ENCODE measurements around the gene NOP56.

Gene NOP56, protein sequence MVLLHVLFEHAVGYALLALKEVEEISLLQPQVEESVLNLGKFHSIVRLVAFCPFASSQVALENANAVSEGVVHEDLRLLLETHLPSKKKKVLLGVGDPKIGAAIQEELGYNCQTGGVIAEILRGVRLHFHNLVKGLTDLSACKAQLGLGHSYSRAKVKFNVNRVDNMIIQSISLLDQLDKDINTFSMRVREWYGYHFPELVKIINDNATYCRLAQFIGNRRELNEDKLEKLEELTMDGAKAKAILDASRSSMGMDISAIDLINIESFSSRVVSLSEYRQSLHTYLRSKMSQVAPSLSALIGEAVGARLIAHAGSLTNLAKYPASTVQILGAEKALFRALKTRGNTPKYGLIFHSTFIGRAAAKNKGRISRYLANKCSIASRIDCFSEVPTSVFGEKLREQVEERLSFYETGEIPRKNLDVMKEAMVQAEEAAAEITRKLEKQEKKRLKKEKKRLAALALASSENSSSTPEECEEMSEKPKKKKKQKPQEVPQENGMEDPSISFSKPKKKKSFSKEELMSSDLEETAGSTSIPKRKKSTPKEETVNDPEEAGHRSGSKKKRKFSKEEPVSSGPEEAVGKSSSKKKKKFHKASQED

DNA sequence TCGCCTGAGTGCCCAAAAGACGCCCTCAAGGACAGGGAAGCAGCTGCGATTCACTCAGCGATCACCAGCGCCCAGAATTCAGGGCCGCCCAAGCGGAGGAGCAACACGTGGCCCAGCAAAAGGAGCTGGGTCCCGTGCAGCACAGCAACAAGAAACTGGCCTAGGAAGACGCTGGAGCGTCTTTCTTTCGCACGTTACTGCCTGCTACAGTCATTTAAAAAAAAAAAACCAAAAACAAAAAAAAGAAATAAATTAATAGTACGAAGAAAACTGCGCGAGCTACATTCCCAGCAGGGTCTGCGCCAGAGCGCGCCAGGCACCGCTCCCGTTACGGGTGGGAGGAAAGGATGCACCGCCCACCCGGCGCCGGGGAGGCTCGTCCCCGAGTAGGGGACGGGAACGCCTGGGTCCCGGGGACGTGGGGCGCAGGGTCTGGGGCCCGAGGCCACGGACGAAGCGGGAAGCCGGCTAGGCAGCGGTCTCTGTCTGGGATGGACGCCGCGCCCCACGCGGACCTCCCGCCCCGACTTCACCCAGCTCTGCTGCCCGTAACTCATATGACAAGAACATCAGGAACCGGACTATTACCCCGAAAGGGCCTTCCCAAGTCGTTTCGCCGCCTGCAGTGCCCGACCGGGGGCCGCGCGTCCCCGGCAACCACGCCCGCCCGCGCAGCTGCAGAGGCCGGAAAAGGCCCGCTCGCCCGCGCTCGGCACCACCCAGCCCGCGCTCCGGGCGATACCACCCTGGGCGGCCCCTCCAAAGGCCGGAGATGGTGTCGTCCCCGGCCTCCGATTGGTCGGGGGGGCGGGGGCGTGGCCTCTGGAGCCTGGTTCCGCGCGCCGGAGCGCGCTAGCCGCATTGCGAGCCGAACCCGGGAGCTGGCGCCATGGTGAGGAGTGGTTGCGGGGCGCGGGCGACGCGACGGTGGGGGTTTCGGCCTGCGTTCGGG lies at the start of gene NOP56:
Gene NOP56 (plus strand): TSS at position 861 of the 952 bp plus-strand sequence. CDS start 29 bp downstream, at position 890.
- DNase-seq (ENCODE audit: low read depth): peak; percentile 89

DNA sequence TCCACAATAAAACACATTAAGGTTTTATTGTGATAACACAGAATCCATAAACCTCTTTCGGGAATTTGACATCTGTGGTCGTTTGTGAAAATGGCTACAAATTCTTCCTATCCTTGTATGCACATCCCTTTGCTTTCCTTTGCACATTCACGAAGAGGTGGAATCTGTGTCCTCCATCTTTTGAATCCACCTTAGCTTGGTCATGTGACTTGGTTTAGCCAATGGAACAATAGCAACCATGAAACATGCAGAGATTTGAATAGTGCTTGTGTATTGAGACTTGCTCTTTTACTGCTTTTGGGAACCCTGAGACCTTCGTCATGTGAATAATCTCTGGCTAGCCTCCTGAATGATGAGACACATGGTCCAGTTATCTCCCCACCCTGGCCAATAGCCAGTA lies 49.7 kb upstream of the NOP56 start:
- DNase-seq (ENCODE audit: low read depth): no peak

DNA sequence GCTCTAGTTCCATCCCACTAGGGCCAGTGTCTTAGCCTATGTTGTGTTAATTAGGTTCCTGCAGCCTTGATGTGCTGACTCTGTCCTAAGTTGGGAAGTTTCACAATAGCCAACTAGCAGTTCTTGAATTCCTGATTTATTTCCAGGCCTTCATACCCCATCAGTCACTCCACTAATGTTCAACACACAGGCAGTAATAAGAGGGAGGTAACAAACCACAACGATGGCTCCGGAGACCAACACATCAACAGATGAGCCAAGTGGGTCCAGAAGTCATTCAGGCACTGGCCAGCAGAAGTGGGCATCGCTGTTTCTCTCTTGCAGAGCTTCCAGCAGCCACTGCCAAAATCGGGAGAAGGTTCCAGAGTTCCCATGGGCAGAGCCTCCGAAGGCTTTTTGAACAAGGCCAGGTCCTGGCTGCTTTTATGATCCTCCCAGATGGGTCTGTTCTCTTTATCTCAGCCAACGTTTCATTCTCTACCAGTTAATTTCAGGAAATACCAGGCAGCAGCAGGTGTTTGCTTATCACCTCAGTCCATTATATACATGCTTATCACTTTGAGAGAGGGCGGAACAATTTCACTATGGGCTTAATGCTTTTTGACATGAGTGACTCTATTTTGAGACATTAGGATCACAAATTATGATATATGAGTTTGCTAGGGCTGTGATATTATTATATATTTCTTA lies 48.5 kb upstream of the NOP56 start:
- DNase-seq (ENCODE audit: low read depth): no peak

DNA sequence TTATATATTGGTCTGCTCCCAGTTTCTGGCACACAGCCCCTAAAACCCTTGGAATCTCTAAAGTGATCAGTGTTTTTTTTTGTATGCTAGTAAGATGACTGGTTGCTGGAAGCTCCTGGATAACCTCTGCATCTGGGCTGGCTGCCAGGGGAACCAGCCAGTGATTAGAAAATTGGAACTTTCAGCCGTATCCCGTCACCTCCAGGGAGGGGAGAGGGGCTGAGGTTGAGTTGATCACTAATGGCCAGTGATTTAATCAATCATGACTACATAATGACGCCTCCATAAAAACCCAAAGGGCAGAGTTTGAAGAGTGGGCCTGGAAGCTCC lies 48.0 kb upstream of the NOP56 start:
- DNase-seq (ENCODE audit: low read depth): no peak

DNA sequence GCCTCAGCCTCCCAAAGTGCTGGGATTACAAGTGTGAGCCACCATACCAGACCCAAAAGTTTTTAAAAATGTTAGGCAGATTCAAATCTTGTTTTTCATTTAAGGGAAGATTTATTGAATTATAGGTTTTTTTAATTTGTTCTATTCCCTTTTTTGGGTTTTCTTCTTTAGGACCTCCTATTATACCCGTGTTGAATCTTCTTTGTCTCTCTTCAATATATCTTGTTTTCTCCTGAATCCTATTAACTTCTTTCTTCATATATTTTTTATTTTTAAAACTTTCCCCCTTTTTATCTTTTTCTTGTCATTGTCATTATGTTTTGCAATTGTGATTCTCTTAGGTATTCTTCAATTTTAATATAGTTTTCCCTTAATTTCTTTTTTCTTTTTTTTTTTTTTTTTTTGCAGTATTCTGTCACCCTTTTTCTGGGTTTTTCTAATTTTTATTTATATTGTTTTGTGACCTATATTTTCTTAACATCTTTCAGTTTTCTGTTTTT lies 45.9 kb upstream of the NOP56 start:
- DNase-seq (ENCODE audit: low read depth): no peak

DNA sequence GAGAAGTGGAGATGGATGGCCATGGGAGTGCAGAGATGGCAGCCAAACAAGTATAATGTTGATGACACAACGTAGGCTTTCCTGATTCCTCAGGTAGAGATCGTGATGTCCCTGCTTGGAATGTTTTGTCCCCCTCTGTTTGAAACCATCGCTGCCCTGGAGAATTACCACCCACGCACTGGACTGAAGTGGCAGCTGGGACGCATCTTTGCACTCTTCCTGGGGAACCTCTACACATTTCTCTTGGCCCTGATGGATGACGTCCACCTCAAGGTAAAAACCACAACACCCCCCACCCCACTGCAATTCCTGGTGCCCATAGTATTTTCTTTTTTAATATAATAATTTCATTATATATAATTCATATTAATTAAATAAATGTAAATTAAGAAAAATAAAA lies 42.1 kb upstream of the NOP56 start:
- DNase-seq (ENCODE audit: low read depth): no peak

DNA sequence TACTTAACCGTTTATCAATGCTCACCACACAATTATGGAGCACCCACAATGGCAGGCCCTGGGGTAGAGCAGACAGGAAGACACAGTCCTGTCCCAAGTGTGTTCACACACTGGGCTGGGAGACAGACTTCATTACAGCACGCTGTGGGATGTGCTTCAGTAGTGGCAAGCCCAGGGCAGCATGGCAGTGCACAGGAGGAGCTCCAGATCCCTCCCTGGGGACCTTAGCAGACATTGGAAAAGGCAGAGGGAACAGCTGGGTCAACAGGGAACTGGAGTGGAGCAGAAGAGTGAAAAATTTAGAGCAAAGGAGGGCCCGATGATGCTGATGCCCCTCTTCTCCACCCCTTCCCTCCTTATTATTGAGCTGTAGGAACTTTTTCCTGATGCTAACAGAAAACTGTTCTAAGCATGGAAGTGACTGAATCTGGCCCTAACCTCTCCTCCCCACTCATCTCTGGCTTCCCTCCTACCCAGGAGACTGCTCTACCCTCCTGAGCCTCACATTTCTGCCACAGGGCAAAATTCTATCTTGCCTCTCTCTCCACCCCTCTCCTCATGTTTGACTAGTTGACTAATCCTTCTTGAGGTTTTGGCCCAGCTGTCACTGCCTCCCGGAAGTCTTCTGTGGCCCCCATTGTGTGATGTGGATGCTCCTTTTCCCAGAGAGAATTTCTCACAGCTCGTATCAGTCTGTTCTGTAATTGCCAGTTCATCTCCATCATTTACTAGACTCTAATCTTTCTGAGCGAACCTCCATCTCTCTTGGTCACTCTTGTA lies 41.3 kb upstream of the NOP56 start:
- no peak for DNase-seq (ENCODE audit: low read depth)

DNA sequence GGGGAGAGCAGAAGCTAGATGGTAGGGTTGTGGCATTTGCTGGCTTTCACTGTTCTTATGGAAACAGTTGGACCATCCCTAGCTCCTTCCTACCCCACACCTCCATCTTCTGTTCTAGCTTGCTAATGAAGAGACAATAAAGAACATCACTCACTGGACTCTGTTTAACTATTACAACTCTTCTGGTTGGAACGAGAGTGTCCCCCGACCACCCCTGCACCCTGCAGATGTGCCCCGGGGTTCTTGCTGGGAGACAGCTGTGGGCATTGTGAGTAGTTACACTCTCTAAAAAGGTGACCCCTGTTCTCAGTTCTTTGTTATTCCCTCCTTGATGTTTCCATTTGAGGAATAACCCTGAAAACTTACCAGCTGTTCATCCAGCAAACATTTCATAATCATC lies 40.4 kb upstream of the NOP56 start:
- DNase-seq (ENCODE audit: low read depth): no peak

DNA sequence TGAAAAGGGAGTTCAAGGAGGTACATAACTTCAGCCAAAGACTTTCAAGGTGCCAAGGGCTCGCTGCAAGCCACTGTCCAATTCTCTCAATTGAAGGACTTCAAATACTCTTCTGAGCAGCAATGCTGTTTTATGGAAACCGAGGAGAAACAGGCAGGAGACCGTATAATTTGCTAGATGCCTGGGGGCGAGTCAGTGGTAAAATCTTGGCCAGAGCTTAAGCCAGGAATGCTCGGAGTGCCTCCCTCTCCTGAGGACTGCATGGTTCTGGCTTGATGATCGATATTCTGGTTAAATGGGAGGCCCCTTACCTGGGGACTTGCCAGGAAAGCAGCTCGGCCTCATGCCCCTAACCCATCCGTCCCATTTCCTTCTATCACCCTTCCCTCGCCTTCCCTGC lies 35.8 kb upstream of the NOP56 start:
- no peak for DNase-seq (ENCODE audit: low read depth)

DNA sequence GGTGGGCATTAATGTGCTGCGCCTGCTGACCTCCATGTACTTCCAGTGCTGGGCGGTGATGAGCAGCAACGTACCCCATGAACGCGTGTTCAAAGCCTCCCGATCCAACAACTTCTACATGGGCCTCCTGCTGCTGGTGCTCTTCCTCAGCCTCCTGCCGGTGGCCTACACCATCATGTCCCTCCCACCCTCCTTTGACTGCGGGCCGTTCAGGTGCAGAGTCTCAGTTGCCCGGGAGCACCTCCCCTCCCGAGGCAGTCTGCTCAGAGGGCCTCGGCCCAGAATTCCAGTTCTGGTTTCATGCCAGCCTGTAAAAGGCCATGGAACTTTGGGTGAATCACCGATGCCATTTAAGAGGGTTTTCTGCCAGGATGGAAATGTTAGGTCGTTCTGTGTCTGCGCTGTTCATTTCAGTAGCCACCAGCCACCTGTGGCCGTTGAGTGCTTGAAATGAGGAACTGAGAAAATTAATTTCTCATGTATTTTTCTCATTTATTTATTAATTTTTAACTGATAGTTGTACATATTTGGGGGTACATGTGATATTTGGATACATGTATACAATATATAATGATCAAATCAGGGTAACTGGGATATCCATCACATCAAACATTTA lies 35.2 kb upstream of the NOP56 start:
- DNase-seq (ENCODE audit: low read depth): no peak

DNA sequence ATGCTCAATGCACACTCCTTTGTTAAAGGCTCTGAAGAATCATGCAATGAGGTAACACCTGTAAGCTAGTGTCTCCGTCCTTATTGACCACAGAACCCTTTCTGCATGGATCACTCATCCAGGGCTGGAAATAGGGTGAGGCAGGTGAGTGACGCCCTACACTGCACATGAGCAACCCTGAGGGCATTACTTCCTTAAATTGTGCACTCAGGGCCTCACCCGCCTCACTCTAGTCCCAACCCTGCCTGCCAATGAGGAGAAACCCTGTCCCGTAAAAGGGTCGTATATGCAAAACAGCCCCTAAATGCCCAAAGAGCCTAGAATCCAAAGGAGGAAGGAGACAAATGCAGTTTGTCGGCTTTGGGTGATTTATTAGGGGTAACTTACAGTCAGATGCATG lies 33.6 kb upstream of the NOP56 start:
- DNase-seq (ENCODE audit: low read depth): no peak

DNA sequence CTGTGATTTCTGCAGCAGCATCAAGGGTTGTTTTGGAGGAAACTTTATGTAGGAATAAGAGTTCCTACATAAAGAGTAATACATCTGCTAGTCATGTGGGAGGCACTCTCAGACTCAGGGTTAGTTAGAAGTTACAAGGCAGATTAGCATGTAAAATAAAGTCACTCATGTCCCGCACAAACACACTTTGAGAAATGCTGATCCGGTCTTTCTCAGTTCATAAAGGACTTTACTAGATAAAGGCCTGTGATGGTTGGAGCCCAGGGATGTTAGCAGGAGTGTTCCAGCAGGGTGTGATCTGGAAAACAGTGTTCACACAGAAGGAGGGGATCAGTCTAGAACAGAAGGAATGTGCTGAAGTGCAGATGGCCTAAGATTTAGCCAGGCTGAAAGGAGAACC lies 33.1 kb upstream of the NOP56 start:
- no peak for DNase-seq (ENCODE audit: low read depth)

DNA sequence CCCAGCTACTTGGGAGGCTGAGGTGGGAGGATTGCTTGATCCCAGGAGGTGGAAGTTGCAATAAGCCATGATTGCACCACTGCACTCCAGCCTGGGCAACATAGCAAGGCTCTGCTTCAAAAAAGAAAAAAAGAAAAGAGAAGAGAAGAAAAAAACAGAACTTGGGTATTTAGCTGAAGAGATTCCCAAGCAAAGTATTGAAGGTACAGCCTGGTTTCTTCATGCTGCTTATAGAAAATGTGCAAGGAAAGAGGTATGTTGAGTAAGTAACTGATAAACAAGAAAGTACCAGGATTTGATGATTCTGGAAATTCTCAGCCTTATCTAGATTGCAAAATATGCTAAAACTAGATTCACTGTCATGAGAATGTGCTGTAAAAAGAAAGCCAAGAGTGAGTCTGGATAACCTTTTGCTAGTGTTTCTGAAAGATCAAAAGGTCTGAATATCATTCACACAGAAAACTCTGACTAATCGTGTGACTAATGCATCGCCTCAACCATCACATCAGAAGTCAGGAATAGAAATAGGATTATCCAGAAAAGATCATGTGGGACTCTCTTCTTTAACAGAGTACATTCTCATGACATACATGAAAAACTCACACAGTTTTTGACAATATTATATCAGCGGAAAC lies 32.4 kb upstream of the NOP56 start:
- DNase-seq (ENCODE audit: low read depth): peak; percentile 63

DNA sequence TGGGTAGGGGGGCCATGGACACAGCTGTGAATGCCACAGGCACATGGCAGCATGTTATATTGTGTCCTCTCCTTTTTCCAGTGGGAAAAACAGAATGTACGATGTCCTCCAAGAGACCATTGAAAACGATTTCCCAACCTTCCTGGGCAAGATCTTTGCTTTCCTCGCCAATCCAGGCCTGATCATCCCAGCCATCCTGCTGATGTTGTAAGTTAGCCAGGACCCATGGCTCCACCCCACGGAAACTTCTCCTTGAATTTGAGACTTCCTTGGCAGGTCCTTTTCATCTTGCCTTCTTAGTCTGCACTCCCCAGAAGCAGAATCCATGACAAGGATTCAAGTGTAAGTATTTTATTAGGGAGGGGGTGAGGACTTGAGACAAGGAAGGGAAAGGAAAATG lies 28.2 kb upstream of the NOP56 start:
- no peak for DNase-seq (ENCODE audit: low read depth)

DNA sequence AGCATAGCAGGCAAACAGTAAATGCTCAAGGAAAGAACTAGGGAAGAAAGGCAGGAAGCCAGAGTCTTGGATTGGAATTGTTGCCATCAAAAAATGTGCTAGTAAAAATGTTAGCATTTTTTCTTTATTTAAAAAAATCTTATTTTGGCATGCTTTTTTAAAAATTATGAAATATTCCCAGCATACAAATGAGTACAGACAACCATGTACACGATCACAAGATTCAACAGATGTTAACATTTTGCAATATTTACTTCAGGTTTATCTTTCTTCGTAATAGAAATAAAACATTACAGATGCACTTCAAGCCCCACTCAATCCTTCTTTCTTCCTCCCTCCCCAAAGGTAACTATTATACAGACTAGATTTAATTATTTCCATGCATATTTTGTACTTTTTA lies 27.4 kb upstream of the NOP56 start:
- DNase-seq (ENCODE audit: low read depth): no peak

DNA sequence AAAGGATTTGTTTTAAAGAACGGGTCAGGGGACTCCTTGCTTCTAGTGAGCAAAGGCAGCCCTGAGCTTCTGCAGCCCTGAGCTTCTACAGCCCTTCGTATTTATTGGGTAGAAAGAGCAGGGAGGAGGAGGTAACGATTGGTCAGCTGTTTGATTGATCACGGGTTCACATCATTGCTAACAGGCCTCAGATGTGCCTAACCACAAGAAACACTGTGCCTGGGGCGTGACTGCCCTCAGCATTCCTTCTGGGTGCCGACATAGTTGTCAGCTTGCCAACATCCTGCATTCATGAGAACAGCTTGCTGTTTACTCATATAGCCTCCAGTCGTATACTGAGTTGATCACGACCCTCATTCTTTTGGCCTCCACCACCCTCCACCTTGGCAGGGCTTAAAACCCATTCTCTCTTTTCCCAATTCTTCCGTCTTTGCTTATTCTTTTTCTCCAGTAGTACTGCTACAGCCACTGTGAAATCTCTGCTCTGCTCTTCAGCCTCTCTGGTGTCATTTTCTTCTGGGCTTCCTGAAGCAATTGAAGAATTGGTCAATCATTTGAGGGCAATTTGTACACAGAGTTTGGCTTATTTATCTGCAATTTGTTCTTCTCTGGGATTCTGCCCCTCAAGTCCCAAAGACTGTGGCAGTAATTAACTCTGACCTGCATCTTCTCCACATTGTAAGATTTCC lies 25.4 kb upstream of the NOP56 start:
- peak; percentile 92 for DNase-seq (ENCODE audit: low read depth)

DNA sequence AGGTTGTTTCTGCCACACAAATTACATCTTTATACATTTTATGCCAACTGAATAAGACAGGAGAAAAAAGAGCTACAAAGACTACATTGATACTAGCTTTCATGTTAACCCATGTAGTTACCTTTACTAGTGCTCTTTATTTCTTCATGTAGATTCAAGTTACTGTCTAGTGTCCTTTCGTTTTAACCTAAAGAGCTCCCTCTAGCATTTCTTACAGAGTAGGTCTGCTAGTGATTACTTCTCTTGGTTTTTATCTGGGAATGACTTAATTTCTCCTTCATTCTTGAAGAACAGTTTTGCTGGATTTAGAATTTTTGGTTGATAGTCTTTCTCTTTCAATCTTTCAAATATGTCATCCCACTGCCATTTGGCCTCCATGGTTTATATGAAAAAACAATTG lies 21.2 kb upstream of the NOP56 start:
- peak; percentile 38 for DNase-seq (ENCODE audit: low read depth)

DNA sequence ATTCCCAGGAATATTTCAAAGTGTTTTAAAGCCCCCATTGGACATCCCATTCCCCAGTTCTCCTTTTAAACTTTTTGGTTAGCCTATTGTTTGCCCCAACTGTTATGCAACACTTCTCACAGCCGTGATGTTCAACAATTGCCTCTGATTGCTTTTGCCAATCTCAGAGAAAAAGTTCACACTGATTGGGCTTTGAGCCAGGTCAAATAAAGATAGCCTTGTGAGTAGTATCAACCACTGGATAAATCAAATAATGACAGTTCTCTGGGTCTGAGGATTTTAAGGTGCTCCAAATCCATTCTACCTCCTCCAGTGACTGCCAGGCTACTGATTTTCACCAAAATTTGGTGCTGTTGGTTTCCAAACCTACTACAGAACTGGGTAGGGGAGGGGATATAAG lies 19.1 kb upstream of the NOP56 start:
- DNase-seq (ENCODE audit: low read depth): no peak

DNA sequence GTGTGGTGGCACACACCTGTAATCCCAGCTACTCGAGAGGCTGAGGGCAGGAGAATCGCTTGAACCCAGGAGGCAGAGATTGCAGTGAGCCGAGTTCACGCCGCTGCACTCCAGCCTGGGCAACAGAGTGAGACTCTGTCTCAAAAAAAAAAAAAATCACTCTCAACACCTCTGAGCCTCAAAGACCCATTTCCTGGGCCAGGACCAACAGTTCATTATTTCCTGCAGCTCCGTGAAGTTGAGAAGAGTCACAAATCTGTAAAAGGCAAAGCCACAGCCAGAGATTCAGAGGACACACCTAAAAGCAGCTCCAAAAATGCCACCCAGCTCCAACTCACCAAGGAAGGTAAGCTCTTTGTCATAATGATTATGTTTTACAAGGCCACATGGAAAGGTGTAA lies 15.2 kb upstream of the NOP56 start:
- DNase-seq (ENCODE audit: low read depth): no peak

DNA sequence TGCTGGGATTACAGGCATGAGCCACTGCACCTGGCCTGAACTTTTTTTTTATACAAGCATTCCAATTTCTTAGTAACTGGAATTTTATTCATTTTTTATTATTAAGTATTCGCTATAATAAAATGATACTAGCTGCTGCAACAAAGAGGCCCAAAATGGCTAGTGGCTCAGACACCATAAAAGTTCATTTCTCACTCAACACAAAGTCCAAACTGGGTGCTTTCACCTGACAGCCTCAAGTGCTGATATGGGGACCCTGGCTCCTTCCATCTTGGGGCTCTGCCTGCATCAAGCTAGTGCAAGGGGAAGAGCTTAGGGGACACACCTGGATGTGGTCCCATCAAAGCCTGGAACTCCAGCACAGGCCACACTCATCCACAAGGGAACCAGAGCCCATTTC lies 12.2 kb upstream of the NOP56 start:
- DNase-seq (ENCODE audit: low read depth): no peak

Data from ELR (cell line).